HCT116 (cell line): Measurements from ENCODE around the gene PLCB3. TPM values are rescaled to one million over a fixed set of nuclear protein-coding genes. Genes with fewer than 3 reads are reported as not detected.

Experiments used
- CBX3 ChIP-seq: IDR thresholded peaks from 2 replicates; pipeline ENCODE4 v1.6.1; 2012; ENCODE audit warnings: low read depth
- CEBPB ChIP-seq: IDR thresholded peaks from 2 replicates; pipeline ENCODE4 v1.6.1; 2012; ENCODE audit warnings: low read depth
- ELF1 ChIP-seq: IDR thresholded peaks from 2 replicates; pipeline ENCODE4 v1.6.1; 2012; ENCODE audit warnings: low read depth, borderline replicate concordance
- EZH2 ChIP-seq: fragments of 200-600 bp; sonication (generic); IDR thresholded peaks from 2 replicates; pipeline ENCODE4 v1.6.1; 2017; ENCODE audit warnings: antibody characterized with exemption, mixed run types
- EZH2phosphoT487 ChIP-seq: fragments of 200-600 bp; IDR thresholded peaks from 2 replicates; pipeline ENCODE4 v1.6.1; 2018; ENCODE audit warnings: antibody characterized with exemption, borderline replicate concordance
- POLR2A ChIP-seq: IDR thresholded peaks from 2 replicates; pipeline ENCODE4 v1.7.0; 2011; ENCODE audit warnings: borderline replicate concordance; ENCODE audit not compliant: insufficient read depth, insufficient read length; ENCODE audit errors: extremely low read depth
- POLR2AphosphoS5 ChIP-seq: IDR thresholded peaks from 2 replicates; pipeline ENCODE4 v1.6.1; 2011; ENCODE audit warnings: mild to moderate bottlenecking, low read depth, low read length, moderate library complexity
- RAD21 ChIP-seq: IDR thresholded peaks from 2 replicates; pipeline ENCODE4 v1.6.1; 2012; ENCODE audit warnings: low read depth, mild to moderate bottlenecking
- REST ChIP-seq: IDR thresholded peaks from 2 replicates; pipeline ENCODE4 v1.6.1; 2012; ENCODE audit warnings: low read depth
- SIN3A ChIP-seq: IDR thresholded peaks from 2 replicates; pipeline ENCODE4 v1.6.1; 2012; ENCODE audit warnings: low read depth
- SP1 ChIP-seq: IDR thresholded peaks from 2 replicates; pipeline ENCODE4 v1.6.1; 2012; ENCODE audit warnings: low read depth
- SRF ChIP-seq: IDR thresholded peaks from 2 replicates; pipeline ENCODE4 v1.6.1; 2012; ENCODE audit warnings: low read depth
- TCF7L2 ChIP-seq: IDR thresholded peaks from 2 replicates; pipeline ENCODE4 v1.7.0; 2011; ENCODE audit warnings: borderline replicate concordance, inconsistent platforms; ENCODE audit not compliant: insufficient read depth, insufficient read length; ENCODE audit errors: extremely low read depth
- YY1 ChIP-seq: IDR thresholded peaks from 2 replicates; pipeline ENCODE4 v1.6.1; 2011; ENCODE audit warnings: low read length, low read depth, moderate library complexity, mild to moderate bottlenecking; ENCODE audit not compliant: insufficient replicate concordance; ENCODE audit errors: extremely low read depth
- ZFX ChIP-seq: fragments of 450-650 bp; IDR thresholded peaks from 2 replicates; pipeline ENCODE4 v1.6.1; 2017
- total RNA-seq: library from RNA; stranded (reverse); gene quantifications from one replicate; pipeline ENCODE4 v1.2.1, GENCODE V29; 2021; ENCODE audit not compliant: unreplicated experiment
- TF ChIP-seq, protein P1 (sequence below): IDR thresholded peaks from 2 replicates; pipeline ENCODE4 v1.6.1; 2012

Gene PLCB3
- total RNA-seq, 1 experiment from 2014 or later, result 106 TPM

DNA sequence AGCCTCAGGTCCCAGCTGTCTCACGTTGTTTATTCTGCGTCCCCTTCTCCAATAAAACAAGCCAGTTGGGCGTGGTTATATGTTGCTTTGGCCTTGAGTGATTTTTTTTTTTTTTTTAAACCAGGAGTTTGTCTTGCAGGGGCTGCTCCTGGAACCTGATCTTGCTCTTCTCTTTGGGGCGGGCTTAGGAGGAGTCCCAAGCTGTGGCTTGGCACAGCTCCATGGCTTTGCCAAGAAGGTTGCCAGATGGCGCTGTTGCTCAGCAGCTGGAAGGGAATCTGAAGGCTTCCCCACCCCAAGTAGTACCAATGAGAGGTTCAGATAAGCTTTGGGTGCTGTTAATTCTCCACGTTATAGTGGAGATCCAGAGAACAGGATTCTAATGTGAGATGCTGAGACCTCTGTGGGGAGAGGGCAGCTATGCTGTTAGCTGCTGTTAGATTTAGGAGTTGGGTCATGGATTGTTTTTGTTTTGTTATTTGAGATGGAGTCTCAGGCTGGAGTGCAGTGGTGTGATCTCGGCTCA lies 46.8 kb upstream of the PLCB3 start (continued):
- TF ChIP-seq REST, result no peak
- TF ChIP-seq EZH2, result no peak
- no peak for TF ChIP-seq TCF7L2
- TF ChIP-seq POLR2AphosphoS5, result peak; percentile 54
- TF ChIP-seq, protein P1, sequence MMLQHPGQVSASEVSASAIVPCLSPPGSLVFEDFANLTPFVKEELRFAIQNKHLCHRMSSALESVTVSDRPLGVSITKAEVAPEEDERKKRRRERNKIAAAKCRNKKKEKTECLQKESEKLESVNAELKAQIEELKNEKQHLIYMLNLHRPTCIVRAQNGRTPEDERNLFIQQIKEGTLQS, result no peak
- no peak for TF ChIP-seq POLR2A
- TF ChIP-seq EZH2phosphoT487, result no peak
- no peak for TF ChIP-seq SP1
- no peak for TF ChIP-seq CBX3
- no peak for TF ChIP-seq YY1
- 0 out of 2 replicates have a peak, but pooled peaks have one; percentile 5 for TF ChIP-seq SRF
- no peak for TF ChIP-seq SIN3A
- no peak for TF ChIP-seq CEBPB
- TF ChIP-seq ELF1, result no peak
- TF ChIP-seq ZFX, result no peak
- TF ChIP-seq RAD21, result peak; percentile 94
- TF ChIP-seq, all 23 proteins: peak for 4
